Measurements from ENCODE around the gene DUOXA1.

The DUOXA1 gene

GRCh38 chr15:45130291-45131000, 767 bp upstream of the DUOXA1 start:
- no peak for FAIRE-seq

DNA sequence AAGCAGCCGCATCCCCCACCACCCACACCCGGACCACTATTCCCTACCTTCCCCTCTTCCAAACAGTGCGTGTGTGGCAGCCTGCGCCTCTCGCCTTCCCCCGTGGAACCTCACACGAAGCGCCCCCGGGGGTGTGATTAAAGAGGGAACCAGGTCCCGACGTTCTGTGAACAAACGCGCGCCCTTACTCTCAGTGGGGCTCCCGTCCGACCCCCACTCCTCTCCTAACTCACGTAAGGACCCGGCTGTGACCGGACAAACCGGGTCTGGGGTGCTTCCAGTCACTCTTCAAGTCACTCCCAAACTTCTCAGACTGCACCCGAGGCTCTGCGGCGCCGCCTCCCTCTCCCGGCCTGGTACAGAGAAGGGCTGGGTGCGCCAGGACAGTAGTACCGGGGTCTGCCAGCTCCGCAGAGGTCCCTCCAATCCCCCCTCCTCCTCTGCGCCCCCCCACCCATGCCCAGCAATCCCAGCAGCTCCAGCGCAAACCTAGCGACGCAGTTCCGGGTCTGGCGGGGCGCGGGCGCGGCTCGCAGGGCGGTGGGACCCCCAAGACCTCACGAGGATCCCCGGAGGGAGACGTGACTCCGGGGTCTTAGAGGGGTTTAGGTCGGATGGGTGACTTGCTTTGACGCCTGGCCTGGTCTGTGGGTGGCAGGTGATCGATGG, 574 bp downstream of the DUOXA1 start:
- no peak for FAIRE-seq

GRCh38 chr15:45126535-45127158, 3.0 kb downstream of the DUOXA1 start:
- no peak for FAIRE-seq

GRCh38 chr15:45123397-45123796, 6.3 kb downstream of the DUOXA1 start:
- FAIRE-seq, result no peak

GRCh38 chr15:45122719-45123118, 7.0 kb downstream of the DUOXA1 start:
- no peak for FAIRE-seq

GRCh38 chr15:45121706-45122417, 7.8 kb downstream of the DUOXA1 start:
- FAIRE-seq, result no peak

GRCh38 chr15:45121020-45121419, 8.7 kb downstream of the DUOXA1 start:
- no peak for FAIRE-seq

GRCh38 chr15:45120081-45120972, 9.4 kb downstream of the DUOXA1 start:
- no peak for FAIRE-seq

GRCh38 chr15:45118996-45119395, 10.7 kb downstream of the DUOXA1 start:
- FAIRE-seq, result no peak

DNA sequence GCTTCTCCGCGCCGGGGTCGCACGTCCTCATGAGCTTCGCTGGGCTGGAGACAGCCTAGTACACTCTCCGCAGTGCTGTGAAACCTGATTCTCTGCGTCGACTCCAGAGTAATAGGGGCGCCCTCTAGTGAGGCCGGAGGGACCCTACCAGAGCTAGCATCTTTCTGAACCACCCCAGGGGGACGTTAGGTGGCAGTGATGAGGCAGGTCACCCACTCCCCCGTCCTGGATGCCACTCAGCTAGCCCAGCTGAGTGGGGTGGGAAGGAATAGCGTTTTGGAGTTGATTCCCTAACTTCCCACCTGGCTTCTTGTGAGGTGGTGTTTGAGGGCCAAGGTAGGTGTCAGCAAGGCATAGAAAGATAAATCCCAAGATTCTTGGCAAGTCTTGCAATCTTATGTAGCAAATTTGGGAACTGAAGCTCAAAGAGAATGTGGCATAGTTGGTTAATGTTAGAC, 11.5 kb downstream of the DUOXA1 start:
- no peak for FAIRE-seq

DNA sequence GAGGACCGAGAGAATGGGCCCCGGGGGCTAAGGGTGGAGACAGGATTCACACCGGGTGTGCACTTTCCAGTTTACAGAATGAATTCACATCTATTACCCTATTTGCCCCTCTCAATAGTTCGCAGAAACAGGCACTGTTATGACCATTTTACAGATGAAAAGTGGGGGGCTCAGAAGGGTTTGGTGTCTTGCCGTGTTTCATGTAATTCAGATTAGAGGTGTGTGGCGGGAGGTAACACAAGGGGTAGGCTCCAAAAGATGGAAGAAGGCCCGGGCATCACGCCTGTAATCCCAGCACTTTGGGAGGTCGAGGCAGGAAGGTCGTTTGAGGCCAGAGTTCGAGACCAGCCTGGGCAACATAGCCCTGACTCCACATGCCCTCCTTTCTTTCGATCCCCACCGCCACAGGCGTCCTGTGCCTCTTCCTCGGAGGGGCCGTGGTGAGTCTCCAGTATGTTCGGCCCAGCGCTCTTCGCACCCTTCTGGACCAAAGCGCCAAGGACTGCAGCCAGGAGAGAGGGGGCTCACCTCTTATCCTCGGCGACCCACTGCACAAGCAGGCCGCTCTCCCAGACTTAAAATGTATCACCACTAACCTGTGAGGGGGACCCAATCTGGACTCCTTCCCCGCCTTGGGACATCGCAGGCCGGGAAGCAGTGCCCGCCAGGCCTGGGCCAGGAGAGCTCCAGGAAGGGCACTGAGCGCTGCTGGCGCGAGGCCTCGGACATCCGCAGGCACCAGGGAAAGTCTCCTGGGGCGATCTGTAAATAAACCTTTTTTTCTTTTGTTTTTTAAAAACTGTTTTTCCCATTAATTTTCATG, 12.2 kb downstream of the DUOXA1 start:
- FAIRE-seq, result no peak

DNA sequence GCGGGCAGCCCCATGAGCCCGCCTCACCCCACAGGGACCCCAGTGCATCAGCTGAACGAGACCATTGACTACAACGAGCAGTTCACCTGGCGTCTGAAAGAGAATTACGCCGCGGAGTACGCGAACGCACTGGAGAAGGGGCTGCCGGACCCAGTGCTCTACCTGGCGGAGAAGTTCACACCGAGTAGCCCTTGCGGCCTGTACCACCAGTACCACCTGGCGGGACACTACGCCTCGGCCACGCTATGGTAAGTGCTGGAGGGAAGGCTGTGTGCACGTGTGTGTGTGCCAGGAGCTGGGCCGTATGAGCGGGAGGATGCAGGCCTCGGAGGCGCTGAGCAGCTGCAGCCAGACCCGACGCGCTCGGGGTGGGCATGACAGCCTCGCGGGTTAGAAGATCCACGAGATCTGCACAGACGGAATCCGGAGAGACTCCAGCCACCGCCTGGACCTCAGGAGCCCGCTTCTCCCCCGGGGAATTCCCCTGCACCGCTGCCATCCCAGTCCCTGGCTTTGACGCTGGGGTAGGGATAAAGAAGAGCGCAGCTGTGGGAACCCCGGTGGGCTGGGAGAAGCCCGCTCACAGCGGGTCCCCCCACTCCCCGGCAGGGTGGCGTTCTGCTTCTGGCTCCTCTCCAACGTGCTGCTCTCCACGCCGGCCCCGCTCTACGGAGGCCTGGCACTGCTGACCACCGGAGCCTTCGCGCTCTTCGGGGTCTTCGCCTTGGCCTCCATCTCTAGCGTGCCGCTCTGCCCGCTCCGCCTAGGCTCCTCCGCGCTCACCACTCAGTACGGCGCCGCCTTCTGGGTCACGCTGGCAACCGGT, 13.0 kb downstream of the DUOXA1 start:
- FAIRE-seq, result no peak

- FAIRE-seq, result no peak
Observed at GRCh38 chr15:45116006-45116481, 13.6 kb downstream of the DUOXA1 start.

DNA sequence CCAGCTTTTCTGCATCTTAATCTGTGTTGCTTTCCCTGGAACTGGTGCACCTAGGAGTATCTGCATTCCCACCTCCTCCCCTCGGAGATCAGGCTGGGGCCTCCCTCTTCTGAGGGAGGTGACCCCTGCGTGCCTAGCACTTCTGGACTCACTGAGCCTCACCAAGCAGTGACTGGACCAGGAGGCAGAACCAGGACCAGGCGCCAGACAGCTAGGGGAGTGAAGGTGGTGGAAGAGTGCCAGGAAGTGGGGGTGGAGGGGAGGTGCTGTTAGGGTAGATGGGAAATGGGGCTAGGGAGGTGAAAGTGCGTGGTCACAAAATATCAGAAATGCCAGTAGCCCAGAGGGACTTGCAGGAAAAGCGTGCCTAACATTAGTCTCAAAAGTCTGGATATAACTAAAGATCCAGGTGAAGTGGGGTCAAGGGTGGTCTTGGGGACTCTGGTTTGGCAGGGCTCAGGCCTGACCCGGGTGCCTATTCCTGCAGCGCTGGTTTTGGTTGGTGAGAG, 14.3 kb downstream of the DUOXA1 start:
- no peak for FAIRE-seq

DNA sequence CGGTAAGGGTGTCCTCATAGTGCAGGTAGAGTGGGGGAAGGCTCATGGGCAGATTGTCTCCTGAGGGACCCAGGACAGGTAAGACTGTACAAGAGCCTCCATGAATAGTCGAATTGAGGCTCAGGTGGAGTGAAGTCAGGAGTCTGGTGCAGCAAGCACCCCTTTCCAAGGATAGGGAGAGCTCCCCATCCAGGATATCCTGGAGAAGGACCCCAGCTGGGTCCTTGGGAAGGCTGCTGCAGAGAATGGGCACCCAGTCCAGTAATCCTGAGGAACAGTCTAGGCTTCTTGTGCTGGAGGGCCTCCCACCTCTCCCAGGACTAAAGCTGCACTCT, 15.0 kb downstream of the DUOXA1 start:
- no peak for FAIRE-seq

GRCh38 chr15:45114076-45114750, 15.5 kb downstream of the DUOXA1 start, which contains the start of the genes DUOX2 and DUOXA2:
Gene DUOX2 (minus strand): TSS chr15:45114172. CDS start chr15:45113411, 761 bp downstream.
Gene DUOXA2 (plus strand): TSS chr15:45114326. CDS start chr15:45114606, 280 bp downstream.
- FAIRE-seq, result no peak

DNA sequence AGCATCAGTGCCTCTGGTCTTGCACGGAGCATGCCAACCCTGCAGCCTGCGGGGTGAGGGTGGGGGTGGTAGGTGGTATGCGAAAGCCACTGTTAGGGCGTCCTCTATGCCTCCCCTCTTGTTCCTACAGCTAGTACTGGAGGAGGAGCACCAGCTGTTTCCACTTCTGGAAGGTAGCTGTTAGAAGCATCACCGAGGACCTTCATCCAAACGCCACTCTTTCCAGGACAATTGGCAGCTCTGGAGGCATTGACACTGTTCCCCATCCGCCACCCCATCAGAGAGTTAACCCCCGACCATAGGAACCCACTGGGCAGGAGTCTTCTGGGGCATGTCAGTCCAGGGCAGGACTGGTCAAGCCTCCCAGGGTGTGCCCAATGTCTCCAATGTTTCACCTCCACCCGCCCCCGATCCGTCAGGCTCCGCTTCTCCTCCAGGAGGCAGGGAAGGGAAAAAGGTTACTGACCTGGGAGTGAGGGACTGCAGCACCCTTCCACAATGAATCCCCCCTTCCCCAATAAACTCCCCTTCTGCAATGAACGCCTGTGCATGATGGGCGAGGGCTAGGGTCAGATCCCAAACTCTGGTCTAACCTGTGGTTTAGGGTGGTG, 16.2 kb downstream of the DUOXA1 start:
- no peak for FAIRE-seq

DNA sequence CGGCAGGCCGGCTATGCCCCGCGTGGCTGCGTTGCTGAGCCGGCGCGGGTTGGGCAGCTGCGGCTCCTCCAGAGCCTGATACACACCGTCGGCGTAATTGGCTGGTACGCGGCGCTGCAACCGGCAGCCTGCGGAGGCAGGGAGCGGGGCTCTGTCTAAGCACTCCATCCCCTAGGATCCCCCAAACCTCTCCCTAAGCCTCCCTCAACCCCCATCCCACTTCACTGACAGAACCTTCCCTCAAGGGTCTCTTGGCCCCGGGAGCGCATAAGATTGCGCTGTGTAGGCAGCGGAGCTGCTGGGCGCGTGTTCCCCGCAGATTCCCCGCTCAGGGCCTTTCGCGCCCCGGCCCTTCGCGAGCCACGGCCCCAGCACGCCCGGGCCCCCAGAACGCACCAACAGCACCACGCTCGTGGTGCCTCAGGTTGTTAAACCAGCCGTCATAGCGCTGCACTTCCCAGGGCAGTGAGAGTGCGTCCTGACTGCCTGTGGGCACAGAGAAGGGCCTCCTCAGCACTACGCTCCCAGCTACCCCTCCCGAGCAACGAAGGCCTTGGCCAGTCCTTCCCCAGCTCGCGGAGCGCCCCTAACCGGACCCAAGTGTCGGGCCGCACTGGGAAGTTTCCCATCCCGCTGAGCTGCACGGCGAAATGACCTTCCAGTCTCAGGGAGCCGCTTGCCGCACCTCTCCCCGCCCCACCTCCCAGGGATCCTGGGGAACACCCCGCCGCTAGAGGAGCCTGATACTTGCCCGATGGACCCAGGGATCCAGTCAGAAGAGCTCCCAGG, 16.9 kb downstream of the DUOXA1 start:
- no peak for FAIRE-seq

All from colon (tissue), 2 donors.